SJSA1 (cell line): ENCODE data around the gene RACK1. TPM values are rescaled to one million over a fixed set of nuclear protein-coding genes. Genes with fewer than 3 reads are reported as not detected.
"Not testable (repeated sequence)": the region's sequence is repeated elsewhere in the genome, so short reads cannot be mapped to it uniquely, and the experiment has no call there.

Experiments used
- DNase-seq, 2 experiments: peaks; one replicate each; pipeline ENCODE4 v3.0.0-alpha.2; 2015 to 2020; ENCODE audit warnings: low spot score in 2 of 2, low read depth in 1 of 2
- H3K27ac ChIP-seq: fragments of 250-450 bp; sonication (Bioruptor Pico); 2 replicates; pipeline ENCODE4 v1.5.1; 2020; ENCODE audit warnings: mild to moderate bottlenecking, moderate library complexity
- H3K27me3 ChIP-seq: fragments of 250-450 bp; sonication (Bioruptor Pico); replicated peaks from 2 replicates; pipeline ENCODE4 v1.5.1; 2020; ENCODE audit warnings: mild to moderate bottlenecking, moderate library complexity
- H3K36me3 ChIP-seq: fragments of 250-450 bp; sonication (Bioruptor Pico); 2 replicates; pipeline ENCODE4 v1.5.1; 2020; ENCODE audit warnings: mild to moderate bottlenecking
- H3K4me1 ChIP-seq: fragments of 250-450 bp; sonication (Bioruptor Pico); replicated peaks from 2 replicates; pipeline ENCODE4 v1.6.1; 2021; ENCODE audit warnings: mild to moderate bottlenecking
- H3K4me3 ChIP-seq: fragments of 250-450 bp; sonication (Bioruptor Pico); 2 replicates; pipeline ENCODE4 v1.5.1; 2020; ENCODE audit warnings: mild to moderate bottlenecking
- H3K9me3 ChIP-seq: fragments of 250-450 bp; sonication (Bioruptor Pico); replicated peaks from 2 replicates; pipeline ENCODE4 v1.5.1; 2020; ENCODE audit warnings: mild to moderate bottlenecking
- total RNA-seq: library from RNA; depleted of rRNA; stranded (reverse); fragments of >200 nt; shearing (Covaris generic); gene quantifications from 2 replicates; pipeline ENCODE4 v1.2.3, GENCODE V29; 2014; rRNA removed

Gene RACK1
- total RNA-seq: 2,705 and 2,892 TPM in 2 replicates

DNA sequence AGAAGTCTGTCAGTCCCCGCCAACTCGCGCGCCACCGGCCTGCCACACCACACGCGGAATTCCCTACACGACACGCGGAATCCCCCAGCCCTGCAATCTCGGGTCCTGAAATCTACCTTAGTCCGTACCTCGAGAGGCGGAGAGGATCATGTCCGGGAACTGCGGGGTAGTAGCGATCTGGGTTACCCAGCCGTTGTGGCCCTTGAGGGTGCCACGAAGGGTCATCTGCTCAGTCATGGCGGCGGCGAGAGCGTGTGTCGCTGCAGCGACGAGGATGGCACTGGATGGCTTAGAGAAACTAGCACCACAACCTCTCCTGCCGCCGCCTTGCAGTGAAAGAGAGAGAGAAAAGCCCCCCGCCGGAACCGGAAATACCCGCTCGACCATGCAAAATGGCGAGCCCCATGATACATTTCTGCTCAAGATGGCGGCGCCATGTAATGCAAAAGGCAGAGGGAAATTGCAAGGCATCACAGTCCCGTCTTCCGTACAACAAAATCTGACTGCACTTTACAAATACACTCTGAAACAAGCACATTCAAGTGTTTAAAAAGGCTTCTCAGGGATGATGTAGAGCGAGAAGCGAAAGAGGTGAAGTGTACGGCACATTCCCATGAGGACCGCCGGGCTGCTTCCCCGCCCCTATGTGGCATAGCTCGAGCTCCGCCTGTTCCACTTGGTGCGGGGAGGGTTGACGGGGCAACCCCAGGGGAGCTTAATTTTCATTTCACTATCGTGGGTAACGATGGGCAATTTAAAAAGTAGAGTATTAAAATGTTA is at the start of gene RACK1:
TSS of gene RACK1 (minus strand) at position 343 of the 780 bp plus-strand sequence. CDS start at position 237, 106 bp downstream.
- DNase-seq: peak; percentile 94 to 99
- Histone ChIP-seq H3K36me3 (peaks cover 64% of the 10 kb centered on the region), H3K4me1 (peaks cover 49% of the 10 kb centered on the region), H3K27ac (peak within 1 kb of the TSS; percentile 83), H3K4me3 (peak within 1 kb of the TSS; percentile 79), H3K9me3 (no peaks in the 10 kb centered on the region), H3K27me3 (no peaks in the 10 kb centered on the region)

- not testable (repeated sequence) for H3K9me3 ChIP-seq, H3K27ac ChIP-seq, H3K4me3 ChIP-seq, DNase-seq, H3K36me3 ChIP-seq, H3K4me1 ChIP-seq, H3K27me3 ChIP-seq
Observed at GRCh38 chr5:181287331-181287730, 43.6 kb upstream of the RACK1 start.

- H3K27ac ChIP-seq, H3K9me3 ChIP-seq, H3K36me3 ChIP-seq, H3K4me1 ChIP-seq, H3K27me3 ChIP-seq, H3K4me3 ChIP-seq, DNase-seq: not testable (repeated sequence)
Observed at GRCh38 chr5:181285962-181286705, 42.4 kb upstream of the RACK1 start.

- H3K27me3 ChIP-seq, DNase-seq, H3K4me1 ChIP-seq: not testable (repeated sequence)
Observed at GRCh38 chr5:181283841-181284755, 40.4 kb upstream of the RACK1 start.

DNA sequence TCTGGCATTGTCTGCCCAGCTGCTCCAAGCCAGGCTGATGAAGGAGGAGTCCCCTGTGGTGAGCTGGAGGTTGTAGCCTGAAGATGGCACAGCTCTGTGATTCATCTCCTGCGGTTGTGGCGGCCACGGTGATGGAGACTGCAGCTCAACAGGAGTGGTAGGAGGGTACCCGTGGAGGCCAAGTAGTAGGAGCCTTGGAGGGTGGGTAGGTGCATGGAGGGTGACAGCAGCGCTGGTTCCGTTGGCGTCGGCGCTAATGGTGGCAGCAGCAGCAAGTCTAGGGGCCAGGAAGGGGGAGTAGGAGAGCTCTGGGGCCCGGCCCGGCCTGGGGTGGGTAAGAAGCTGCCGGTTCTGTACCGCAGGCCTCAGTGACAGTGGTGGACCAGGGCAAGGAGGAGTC is 39.6 kb upstream of the RACK1 start:
- H3K4me1 ChIP-seq: no peaks in the 10 kb centered on the region
- H3K9me3 ChIP-seq: no peaks in the 10 kb centered on the region
- no peak for DNase-seq
- no peak overlapping the region for H3K4me3 ChIP-seq
- H3K27me3 ChIP-seq: no peaks in the 10 kb centered on the region
- no peak overlapping the region for H3K27ac ChIP-seq
- H3K36me3 ChIP-seq: no peaks in the 10 kb centered on the region

More at GRCh38 chr5:181283841-181284755, 40.4 kb upstream of the RACK1 start:
- not testable (repeated sequence) for H3K9me3 ChIP-seq, H3K36me3 ChIP-seq, H3K4me3 ChIP-seq, H3K27ac ChIP-seq

DNA sequence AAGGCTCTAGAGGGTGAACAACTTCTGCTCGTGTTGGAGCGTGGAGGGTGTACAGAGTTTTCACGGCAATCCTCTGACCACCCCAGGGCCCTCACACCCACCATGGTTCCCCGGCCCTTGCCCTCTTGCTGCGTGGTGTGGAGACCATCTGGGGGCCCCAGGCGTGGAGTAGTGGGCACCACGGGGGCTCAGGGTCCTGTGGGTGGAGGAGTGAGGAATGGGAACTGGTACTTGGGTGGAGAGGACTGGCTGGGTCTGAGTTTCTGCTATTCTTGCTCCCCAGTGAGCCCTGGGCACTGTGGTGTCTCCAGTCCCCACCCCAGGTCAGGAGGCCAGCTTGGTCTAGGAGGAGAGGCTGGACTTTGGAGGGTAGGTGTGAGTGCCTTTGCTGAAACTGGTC is 39.2 kb upstream of the RACK1 start:
- no peaks in the 10 kb centered on the region for H3K27me3 ChIP-seq
- no peaks in the 10 kb centered on the region for H3K36me3 ChIP-seq
- no peaks in the 10 kb centered on the region for H3K9me3 ChIP-seq
- H3K4me3 ChIP-seq: no peak overlapping the region
- H3K4me1 ChIP-seq: no peaks in the 10 kb centered on the region
- DNase-seq: no peak
- no peak overlapping the region for H3K27ac ChIP-seq

- H3K36me3 ChIP-seq, H3K4me3 ChIP-seq, H3K27me3 ChIP-seq, H3K27ac ChIP-seq, DNase-seq, H3K9me3 ChIP-seq, H3K4me1 ChIP-seq: not testable (repeated sequence)
Observed at GRCh38 chr5:181282415-181282814, 38.7 kb upstream of the RACK1 start.

GRCh38 chr5:181281984-181282316 is 38.2 kb upstream of the RACK1 start:
- no peaks in the 10 kb centered on the region for H3K4me1 ChIP-seq
- H3K27me3 ChIP-seq: no peaks in the 10 kb centered on the region
- H3K4me3 ChIP-seq: no peak overlapping the region
- no peak for DNase-seq
- no peaks in the 10 kb centered on the region for H3K36me3 ChIP-seq
- no peaks in the 10 kb centered on the region for H3K9me3 ChIP-seq
- H3K27ac ChIP-seq: no peak overlapping the region

DNA sequence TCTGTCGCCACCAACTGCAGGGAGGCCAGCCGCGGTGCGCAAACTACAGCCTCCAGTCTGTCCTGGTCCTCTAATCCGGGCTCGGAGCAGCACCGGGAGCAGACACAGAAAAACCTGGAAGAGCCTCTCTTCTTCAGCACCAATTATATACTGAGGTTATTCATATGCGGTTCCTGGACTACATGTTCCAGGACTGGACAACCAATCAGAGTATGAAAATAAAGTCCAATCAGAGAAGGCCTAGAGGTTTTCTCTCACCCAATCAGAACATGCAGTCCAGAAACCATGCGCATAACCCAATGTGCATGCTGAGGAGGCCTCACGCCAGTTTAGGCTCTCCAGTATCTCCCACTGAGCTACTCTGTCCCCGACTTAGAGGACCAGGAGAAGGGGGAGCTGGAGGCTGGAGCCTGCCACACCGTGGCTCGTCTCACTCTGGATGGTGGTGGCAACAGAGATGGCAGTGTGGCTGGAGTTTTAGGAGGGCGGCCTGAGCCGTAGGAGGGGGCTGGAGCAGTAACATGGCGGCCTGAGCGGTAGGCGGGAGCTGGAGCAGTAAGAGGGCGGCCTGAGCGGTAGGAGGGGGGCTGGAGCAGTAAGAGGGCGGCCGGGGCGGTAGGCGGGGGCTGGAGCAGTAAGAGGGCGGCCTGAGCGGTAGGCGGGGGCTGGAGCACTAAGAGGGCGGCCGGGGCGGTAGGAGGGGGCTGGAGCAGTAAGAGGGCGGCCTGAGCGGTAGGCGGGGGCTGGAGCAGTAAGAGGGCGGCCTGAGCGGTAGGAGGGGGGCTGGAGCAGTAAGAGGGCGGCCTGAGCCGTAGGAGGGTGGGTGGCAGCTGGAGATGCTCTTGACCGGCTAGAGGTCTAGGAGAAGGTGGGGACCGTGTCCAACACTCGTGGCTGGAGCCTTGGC is 37.6 kb upstream of the RACK1 start:
- Histone ChIP-seq H3K4me1 (no peaks in the 10 kb centered on the region), H3K36me3 (no peaks in the 10 kb centered on the region), H3K27me3 (no peaks in the 10 kb centered on the region), H3K9me3 (no peaks in the 10 kb centered on the region), H3K4me3 (no peak overlapping the region), H3K27ac (no peak overlapping the region)
- DNase-seq: no peak

DNA sequence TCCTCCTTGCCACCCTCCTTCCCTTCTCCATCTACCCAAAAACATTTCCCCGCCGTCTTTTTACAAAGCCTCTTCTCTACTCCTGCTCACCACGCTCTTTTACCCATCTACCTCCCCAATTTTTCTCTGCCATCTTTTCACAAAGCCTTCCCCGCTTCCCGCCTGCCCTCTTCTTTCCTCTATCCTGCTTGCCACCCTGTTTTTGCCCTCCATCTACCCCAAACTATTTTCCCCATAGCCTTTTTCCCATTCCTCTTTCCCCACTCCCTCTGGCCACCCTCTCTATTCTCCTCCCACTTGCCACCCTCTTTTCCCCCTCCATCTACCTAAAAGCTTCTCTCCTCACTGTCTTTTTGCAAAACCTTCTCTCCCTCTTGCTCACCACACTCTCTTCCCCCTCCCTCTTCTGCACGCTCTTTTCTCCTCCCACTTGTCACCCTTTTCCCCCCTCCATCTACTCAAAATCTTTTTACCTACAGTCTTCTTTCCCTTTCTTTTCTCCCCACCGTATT is 36.6 kb upstream of the RACK1 start:
- Histone ChIP-seq H3K27me3 (no peaks in the 10 kb centered on the region), H3K27ac (no peak overlapping the region), H3K4me1 (no peaks in the 10 kb centered on the region), H3K9me3 (no peaks in the 10 kb centered on the region), H3K4me3 (no peak overlapping the region), H3K36me3 (no peaks in the 10 kb centered on the region)
- DNase-seq: no peak

DNA sequence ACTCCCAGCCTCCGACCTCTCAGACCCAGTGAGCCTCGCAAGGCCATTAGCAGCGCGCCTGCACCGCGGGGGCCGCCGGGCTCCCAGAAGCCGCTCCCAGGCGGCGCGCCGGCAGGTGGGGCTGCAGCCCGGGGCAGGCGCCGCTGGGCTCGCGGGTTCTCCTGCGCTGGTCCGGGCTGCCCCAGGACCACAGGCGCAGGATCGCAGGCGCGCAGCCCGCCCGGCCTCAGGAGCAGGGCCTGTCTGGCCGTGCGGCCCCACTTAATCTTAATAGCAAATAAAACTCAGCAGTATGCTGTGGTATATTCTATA is 29.7 kb upstream of the RACK1 start:
- H3K9me3 ChIP-seq, DNase-seq, H3K36me3 ChIP-seq, H3K27ac ChIP-seq, H3K27me3 ChIP-seq, H3K4me1 ChIP-seq, H3K4me3 ChIP-seq: not testable (repeated sequence)

GRCh38 chr5:181271081-181271480 is 27.4 kb upstream of the RACK1 start:
- no peak for DNase-seq
- H3K27ac ChIP-seq: no peak overlapping the region
- H3K4me1 ChIP-seq: no peaks in the 10 kb centered on the region
- no peak overlapping the region for H3K4me3 ChIP-seq
- no peaks in the 10 kb centered on the region for H3K27me3 ChIP-seq
- no peaks in the 10 kb centered on the region for H3K9me3 ChIP-seq
- no peaks in the 10 kb centered on the region for H3K36me3 ChIP-seq

DNA sequence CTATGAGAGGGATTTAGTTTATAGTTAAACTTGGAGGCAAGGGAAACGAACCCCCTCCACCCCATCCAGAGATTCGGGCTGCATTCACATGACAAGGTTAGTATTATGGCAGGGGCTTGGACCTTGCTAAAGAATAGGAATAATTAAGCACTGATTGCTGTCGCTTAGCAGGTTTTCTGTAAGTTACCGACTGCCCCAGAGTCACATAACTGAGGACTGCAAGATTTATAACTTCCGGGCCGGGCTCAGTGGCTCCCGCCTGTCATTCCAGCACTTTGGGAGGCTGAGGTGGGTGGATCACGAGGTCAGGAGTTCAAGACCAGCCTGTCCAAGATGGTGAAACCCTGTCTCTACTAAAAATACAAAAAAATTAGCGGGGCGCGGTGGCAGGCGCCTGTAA is 24.2 kb upstream of the RACK1 start:
- H3K4me1 ChIP-seq, H3K27me3 ChIP-seq, H3K9me3 ChIP-seq, DNase-seq, H3K4me3 ChIP-seq, H3K36me3 ChIP-seq, H3K27ac ChIP-seq: not testable (repeated sequence)
